Gastrocnemius medialis (tissue), 4 donors: ENCODE data around the gene DCP1A.

ENCODE experiments used
- POLR2A ChIP-seq, 2 donors: fragments of 450-650 bp; IDR thresholded peaks; one replicate each; pipeline ENCODE4 v1.6.1; 2017; ENCODE audit warnings: antibody characterized with exemption in 2 of 2, mild to moderate bottlenecking in 2 of 2, moderate library complexity in 2 of 2
- TF ChIP-seq, protein P1 (sequence below), 5 experiments: fragments of 450-650 bp in 3 of 5; fragments of 200-600 bp in 2 of 5; sonication (generic) in 2 of 5; IDR thresholded peaks in 4 of 5; conservative IDR thresholded peaks in 1 of 5; 1 replicate in 4 of 5; 2 replicates in 1 of 5; pipeline ENCODE4 v1.5.1; 2016 to 2019; ENCODE audit warnings: antibody characterized with exemption in 5 of 5, mild to moderate bottlenecking in 3 of 5, moderate library complexity in 3 of 5

DNA sequence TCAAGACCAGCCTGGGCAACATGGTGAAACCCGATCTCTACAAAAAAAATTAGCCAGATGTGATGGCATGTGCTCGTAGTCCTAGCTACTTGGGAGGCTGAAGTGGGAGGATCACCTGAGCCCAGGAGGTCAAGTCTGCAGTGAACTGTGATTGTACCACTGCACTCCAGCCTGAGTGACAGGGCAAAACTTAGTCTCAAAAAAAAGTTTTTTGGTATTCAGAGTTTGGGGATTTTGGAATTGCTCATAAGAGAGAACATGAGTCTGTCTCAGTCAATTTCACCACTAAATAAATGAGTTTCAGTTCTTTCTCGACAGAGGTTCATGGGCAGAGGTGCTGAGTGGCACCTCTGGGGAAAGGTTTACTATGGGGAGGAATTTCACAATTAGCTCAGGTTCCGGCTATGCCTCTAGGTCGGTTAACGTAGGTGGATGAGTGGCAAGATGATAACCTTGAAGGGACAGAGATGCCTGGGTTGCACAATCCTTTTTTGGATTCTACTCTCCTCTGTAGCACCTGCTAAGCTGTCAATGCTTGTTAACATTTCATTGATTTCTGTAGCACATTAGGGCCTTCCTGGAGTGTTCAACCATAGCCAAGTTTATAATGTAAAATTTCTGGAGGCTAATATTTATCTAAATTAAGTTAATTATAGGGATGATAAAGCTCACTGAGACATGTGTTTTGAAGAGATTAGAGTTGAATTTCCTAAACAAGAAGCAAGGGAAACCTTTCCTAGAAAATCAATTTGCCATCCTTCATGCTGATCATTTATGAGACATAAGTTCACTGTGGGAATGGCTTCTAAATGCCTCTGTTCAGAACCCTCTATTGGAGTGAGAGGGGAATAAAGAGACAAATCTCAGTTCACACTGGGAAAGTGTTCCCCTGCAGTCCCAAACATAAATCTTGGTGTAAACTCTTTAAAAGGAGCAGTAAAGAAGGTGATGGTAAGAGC lies 37.4 kb upstream of the DCP1A start:
- TF ChIP-seq, protein P1, sequence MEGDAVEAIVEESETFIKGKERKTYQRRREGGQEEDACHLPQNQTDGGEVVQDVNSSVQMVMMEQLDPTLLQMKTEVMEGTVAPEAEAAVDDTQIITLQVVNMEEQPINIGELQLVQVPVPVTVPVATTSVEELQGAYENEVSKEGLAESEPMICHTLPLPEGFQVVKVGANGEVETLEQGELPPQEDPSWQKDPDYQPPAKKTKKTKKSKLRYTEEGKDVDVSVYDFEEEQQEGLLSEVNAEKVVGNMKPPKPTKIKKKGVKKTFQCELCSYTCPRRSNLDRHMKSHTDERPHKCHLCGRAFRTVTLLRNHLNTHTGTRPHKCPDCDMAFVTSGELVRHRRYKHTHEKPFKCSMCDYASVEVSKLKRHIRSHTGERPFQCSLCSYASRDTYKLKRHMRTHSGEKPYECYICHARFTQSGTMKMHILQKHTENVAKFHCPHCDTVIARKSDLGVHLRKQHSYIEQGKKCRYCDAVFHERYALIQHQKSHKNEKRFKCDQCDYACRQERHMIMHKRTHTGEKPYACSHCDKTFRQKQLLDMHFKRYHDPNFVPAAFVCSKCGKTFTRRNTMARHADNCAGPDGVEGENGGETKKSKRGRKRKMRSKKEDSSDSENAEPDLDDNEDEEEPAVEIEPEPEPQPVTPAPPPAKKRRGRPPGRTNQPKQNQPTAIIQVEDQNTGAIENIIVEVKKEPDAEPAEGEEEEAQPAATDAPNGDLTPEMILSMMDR (IDR thresholded peaks at IDR 0.05 in 4 of 5, conservative IDR thresholded peaks at IDR 0.05 in 1 of 5): no peak
- TF ChIP-seq POLR2A (IDR thresholded peaks at IDR 0.05): no peak
